Astrocyte (in vitro differentiated cells and primary cell): ENCODE data around the gene ZC3HAV1. TPM values are rescaled to one million over a fixed set of nuclear protein-coding genes. Genes with fewer than 3 reads are reported as not detected.
"Not testable (repeated sequence)": the region's sequence is repeated elsewhere in the genome, so short reads cannot be mapped to it uniquely, and the experiment has no call there.

Source experiments
- DNase-seq: peaks from one replicate; pipeline ENCODE4 v3.0.0-alpha.2; 2010; ENCODE audit warnings: low read depth
- FAIRE-seq: peaks from 2 replicates; lab custom pipeline; 2011; peaks lifted over from hg19 to GRCh38; lab: Jason Lieb, UNC
- H2AFZ ChIP-seq: 2 replicates; pipeline ENCODE4 v1.6.0; 2012; ENCODE audit warnings: low read depth, low read length, inconsistent platforms
- H3K27ac ChIP-seq: 2 replicates; pipeline ENCODE4 v1.5.1; 2011; ENCODE audit warnings: low read depth, low read length, inconsistent platforms
- H3K27me3 ChIP-seq: 2 replicates; pipeline ENCODE4 v1.6.0; 2011; ENCODE audit warnings: low read length, inconsistent platforms; ENCODE audit not compliant: insufficient read depth
- H3K36me3 ChIP-seq: 2 replicates; pipeline ENCODE4 v1.5.1; 2011; ENCODE audit warnings: low read length, inconsistent platforms; ENCODE audit not compliant: insufficient read depth
- H3K4me1 ChIP-seq: 2 replicates; pipeline ENCODE4 v1.5.1; 2011; ENCODE audit warnings: low read length, inconsistent platforms; ENCODE audit not compliant: insufficient read depth
- H3K4me2 ChIP-seq: 2 replicates; pipeline ENCODE4 v1.6.0; 2012; ENCODE audit warnings: low read length, inconsistent platforms
- H3K4me3 ChIP-seq: 2 replicates; pipeline ENCODE4 v1.5.1; 2011; ENCODE audit warnings: low read depth, mild to moderate bottlenecking, low read length, inconsistent platforms; ENCODE audit not compliant: insufficient read depth
- H3K79me2 ChIP-seq: 2 replicates; pipeline ENCODE4 v1.6.0; 2012; ENCODE audit warnings: mild to moderate bottlenecking, low read length, inconsistent platforms; ENCODE audit not compliant: insufficient read depth
- H3K9ac ChIP-seq: 2 replicates; pipeline ENCODE4 v1.6.0; 2012; ENCODE audit warnings: mild to moderate bottlenecking, low read length, inconsistent platforms
- H3K9me3 ChIP-seq: 2 replicates; pipeline ENCODE4 v1.5.1; 2012; ENCODE audit warnings: low read depth, mild to moderate bottlenecking, low read length, inconsistent platforms; ENCODE audit not compliant: insufficient read depth
- H4K20me1 ChIP-seq: 2 replicates; pipeline ENCODE4 v1.6.0; 2012; ENCODE audit warnings: low read length, inconsistent platforms; ENCODE audit not compliant: insufficient read depth
- H3K27ac Mint-ChIP-seq: one replicate; pipeline ENCODE4 v1.8.0; 2021; ENCODE audit warnings: mild to moderate bottlenecking, mixed read lengths; ENCODE audit not compliant: unreplicated experiment
- H3K27me3 Mint-ChIP-seq: one replicate; pipeline ENCODE4 v1.8.0; 2021; ENCODE audit warnings: low read depth, mixed read lengths; ENCODE audit not compliant: unreplicated experiment
- H3K36me3 Mint-ChIP-seq: one replicate; pipeline ENCODE4 v1.8.0; 2021; ENCODE audit warnings: low read depth, mixed read lengths; ENCODE audit not compliant: unreplicated experiment
- H3K4me1 Mint-ChIP-seq: one replicate; pipeline ENCODE4 v1.8.0; 2021; ENCODE audit warnings: low read depth, mixed read lengths; ENCODE audit not compliant: unreplicated experiment
- H3K4me3 Mint-ChIP-seq: one replicate; pipeline ENCODE4 v1.8.0; 2021; ENCODE audit warnings: mild to moderate bottlenecking, moderate library complexity, mixed read lengths; ENCODE audit not compliant: unreplicated experiment
- H3K9me3 Mint-ChIP-seq: one replicate; pipeline ENCODE4 v1.8.0; 2021; ENCODE audit warnings: mild to moderate bottlenecking, mixed read lengths; ENCODE audit not compliant: unreplicated experiment
- EZH2 ChIP-seq: IDR thresholded peaks from 2 replicates; pipeline ENCODE4 v1.6.1; 2012; ENCODE audit warnings: mild to moderate bottlenecking, low read length, inconsistent platforms; ENCODE audit not compliant: insufficient read depth
- total RNA-seq: library from RNA; stranded (reverse); gene quantifications from 2 replicates; pipeline ENCODE4 v1.2.1, GENCODE V29; 2021
- TF ChIP-seq, protein P1 (sequence below): IDR thresholded peaks from 2 replicates; pipeline ENCODE4 v1.5.1; 2011; ENCODE audit warnings: low read depth, mild to moderate bottlenecking, inconsistent platforms, low read length, moderate library complexity; ENCODE audit not compliant: insufficient read depth

The ZC3HAV1 gene
- total RNA-seq, 1 donor from 2014 or later, result 63.8 TPM

DNA sequence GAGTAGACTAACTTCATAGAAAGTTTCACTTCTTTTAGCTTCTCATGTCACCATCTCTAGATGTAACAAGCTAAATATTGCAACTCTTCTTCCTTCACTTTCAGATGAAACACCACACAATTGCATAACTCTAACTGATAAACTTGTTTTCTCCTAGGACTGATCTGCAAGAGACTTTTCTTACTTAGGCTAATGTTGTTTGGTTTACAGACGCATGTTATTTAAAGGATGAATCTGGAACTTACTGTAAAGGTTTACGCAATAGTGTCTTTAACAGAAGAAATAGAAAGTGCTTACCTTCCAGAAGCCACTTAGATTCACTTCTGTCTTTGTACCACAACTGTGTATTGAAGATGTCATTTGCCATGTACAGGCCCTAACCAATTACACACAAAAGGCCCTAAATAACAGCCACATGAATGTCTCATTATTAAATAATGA, 22.1 kb upstream of the ZC3HAV1 start:
- no peak overlapping the region for H3K27ac ChIP-seq
- no peak overlapping the region for H3K4me2 ChIP-seq
- Mint-ChIP-seq H3K27me3 (peaks cover 6% of the 10 kb centered on the region), H3K36me3 (no peaks in the 10 kb centered on the region), H3K4me1 (peaks cover 10% of the 10 kb centered on the region), H3K4me3 (no peak overlapping the region), H3K27ac (no peak overlapping the region), H3K9me3 (no peaks in the 10 kb centered on the region)
- H3K4me1 ChIP-seq, result peaks cover 2% of the 10 kb centered on the region
- DNase-seq (no peak), FAIRE-seq (no peak)
- no peak overlapping the region for H2AFZ ChIP-seq
- H3K9ac ChIP-seq, result no peak overlapping the region
- no peaks in the 10 kb centered on the region for H3K36me3 ChIP-seq
- no peak overlapping the region for H3K4me3 ChIP-seq
- TF ChIP-seq EZH2, result no peak
- TF ChIP-seq, protein P1, sequence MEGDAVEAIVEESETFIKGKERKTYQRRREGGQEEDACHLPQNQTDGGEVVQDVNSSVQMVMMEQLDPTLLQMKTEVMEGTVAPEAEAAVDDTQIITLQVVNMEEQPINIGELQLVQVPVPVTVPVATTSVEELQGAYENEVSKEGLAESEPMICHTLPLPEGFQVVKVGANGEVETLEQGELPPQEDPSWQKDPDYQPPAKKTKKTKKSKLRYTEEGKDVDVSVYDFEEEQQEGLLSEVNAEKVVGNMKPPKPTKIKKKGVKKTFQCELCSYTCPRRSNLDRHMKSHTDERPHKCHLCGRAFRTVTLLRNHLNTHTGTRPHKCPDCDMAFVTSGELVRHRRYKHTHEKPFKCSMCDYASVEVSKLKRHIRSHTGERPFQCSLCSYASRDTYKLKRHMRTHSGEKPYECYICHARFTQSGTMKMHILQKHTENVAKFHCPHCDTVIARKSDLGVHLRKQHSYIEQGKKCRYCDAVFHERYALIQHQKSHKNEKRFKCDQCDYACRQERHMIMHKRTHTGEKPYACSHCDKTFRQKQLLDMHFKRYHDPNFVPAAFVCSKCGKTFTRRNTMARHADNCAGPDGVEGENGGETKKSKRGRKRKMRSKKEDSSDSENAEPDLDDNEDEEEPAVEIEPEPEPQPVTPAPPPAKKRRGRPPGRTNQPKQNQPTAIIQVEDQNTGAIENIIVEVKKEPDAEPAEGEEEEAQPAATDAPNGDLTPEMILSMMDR, result no peak
- no peaks in the 10 kb centered on the region for H4K20me1 ChIP-seq
- H3K79me2 ChIP-seq, result no peaks in the 10 kb centered on the region
- peaks cover 5% of the 10 kb centered on the region for H3K27me3 ChIP-seq
- H3K9me3 ChIP-seq, result no peaks in the 10 kb centered on the region

DNA sequence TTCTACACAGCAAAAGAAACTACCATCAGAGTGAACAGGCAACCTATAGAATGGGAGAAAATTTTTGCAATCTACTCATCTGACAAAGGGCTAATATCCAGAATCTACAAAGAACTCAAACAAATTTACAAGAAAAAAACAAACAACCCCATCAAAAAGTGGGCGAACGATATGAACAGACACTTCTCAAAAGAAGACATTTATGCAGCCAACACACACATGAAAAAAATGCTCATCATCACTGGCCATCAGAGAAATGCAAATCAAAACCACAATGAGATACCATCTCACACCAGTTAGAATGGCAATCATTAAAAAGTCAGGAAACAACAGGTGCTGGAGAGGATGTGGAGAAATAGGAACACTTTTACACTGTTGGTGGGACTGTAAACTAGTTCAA, 20.3 kb upstream of the ZC3HAV1 start:
- H3K36me3 Mint-ChIP-seq, H3K27me3 Mint-ChIP-seq, H2AFZ ChIP-seq, H3K36me3 ChIP-seq, FAIRE-seq, H3K4me3 Mint-ChIP-seq, H3K79me2 ChIP-seq, H3K9me3 ChIP-seq, H4K20me1 ChIP-seq, H3K27ac Mint-ChIP-seq, H3K27me3 ChIP-seq, H3K27ac ChIP-seq, H3K4me2 ChIP-seq, H3K9ac ChIP-seq, H3K4me3 ChIP-seq, H3K4me1 ChIP-seq, H3K9me3 Mint-ChIP-seq, DNase-seq, H3K4me1 Mint-ChIP-seq: not testable (repeated sequence)

DNA sequence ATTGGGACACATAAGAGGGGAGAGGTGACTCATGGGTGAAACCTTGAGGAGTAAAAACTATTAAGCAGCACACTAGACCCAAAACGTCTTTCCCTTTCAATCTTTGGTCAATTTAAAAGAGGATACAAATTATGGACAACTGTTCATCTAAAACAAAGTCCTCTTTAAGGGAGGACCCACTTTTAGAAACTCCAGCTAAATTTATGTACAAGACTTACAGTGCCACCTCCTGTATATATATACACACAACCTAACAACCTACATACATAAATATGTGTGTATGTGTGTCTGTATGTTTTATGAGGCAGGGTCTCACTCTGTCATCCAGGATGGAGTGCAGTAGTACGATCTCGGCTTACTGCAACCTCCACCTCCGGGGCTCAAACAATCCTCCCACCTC, 18.1 kb upstream of the ZC3HAV1 start:
- H3K79me2 ChIP-seq, result no peaks in the 10 kb centered on the region
- no peak for FAIRE-seq

More for the DNA sequence above, 18.1 kb upstream of the ZC3HAV1 start:
- Histone ChIP-seq H3K27ac (no peak overlapping the region), H4K20me1 (no peaks in the 10 kb centered on the region), H3K36me3 (no peaks in the 10 kb centered on the region), H3K27me3 (peaks cover 19% of the 10 kb centered on the region), H2AFZ (no peak overlapping the region), H3K4me1 (no peaks in the 10 kb centered on the region), H3K4me2 (no peak overlapping the region), H3K4me3 (no peak overlapping the region), H3K9ac (no peak overlapping the region), H3K9me3 (no peaks in the 10 kb centered on the region)
- peaks cover 1% of the 10 kb centered on the region for H3K4me1 Mint-ChIP-seq
- TF ChIP-seq, protein P1, result no peak
- TF ChIP-seq EZH2, result no peak
- DNase-seq, result no peak
- peaks cover 6% of the 10 kb centered on the region for H3K27me3 Mint-ChIP-seq
- H3K27ac Mint-ChIP-seq, result no peak overlapping the region
- H3K4me3 Mint-ChIP-seq, result no peak overlapping the region
- H3K9me3 Mint-ChIP-seq, result no peaks in the 10 kb centered on the region
- H3K36me3 Mint-ChIP-seq, result no peaks in the 10 kb centered on the region
